ENCODE measurements around the gene GLRX5. TPM values are rescaled to one million over a fixed set of nuclear protein-coding genes. Genes with fewer than 3 reads are reported as not detected.

GLRX5 gene
- total RNA-seq, 1 experiment from 2014 or later = 62.2 TPM

DNA sequence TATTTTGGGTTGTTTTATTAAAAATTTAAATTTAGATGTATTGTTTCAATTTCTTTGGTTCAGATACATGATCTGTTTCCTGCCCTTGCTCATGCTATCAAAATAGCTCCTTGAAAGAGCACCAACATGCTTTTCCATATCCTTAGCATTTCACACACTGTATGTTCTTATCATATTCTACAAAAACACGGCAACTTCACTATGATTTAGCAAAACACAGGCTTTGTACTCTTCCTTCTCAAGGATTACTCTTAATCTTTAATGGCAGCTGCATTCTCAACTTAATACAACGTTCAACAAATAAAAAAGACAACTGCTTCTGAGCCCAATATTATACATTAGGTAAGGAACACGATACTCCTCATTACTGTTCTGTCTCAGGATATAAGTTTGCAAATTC, 2.9 kb upstream of the GLRX5 start:
- H4K8ac ChIP-seq (replicated peaks; ENCODE audit: insufficient read length, low read depth, low read length) = no peak overlapping the region

More for the DNA sequence above, 2.9 kb upstream of the GLRX5 start:
- H3K9ac ChIP-seq (ENCODE audit: extremely low read depth, insufficient read length, low read length) = no peak overlapping the region
- no peak overlapping the region for H3K4me2 ChIP-seq (ENCODE audit: insufficient read depth, insufficient read length, low read length)
- 0 out of 2 replicates have a peak, but pooled peaks cover 2% of the 10 kb centered on the region for H3K4me1 ChIP-seq (ENCODE audit: insufficient read depth, low read length)
- H2BK15ac ChIP-seq (ENCODE audit: low read depth, low read length) = no peak overlapping the region
- peaks cover 34% of the 10 kb centered on the region for H3K79me2 ChIP-seq (ENCODE audit: insufficient read depth, low read length)
- H4K5ac ChIP-seq (ENCODE audit: insufficient read length, low read depth, low read length) = no peak overlapping the region
- H3K23ac ChIP-seq (ENCODE audit: insufficient read length, low read depth, low read length) = no peak overlapping the region
- H2AFZ ChIP-seq (ENCODE audit: low read length) = no peak overlapping the region
- no peaks in the 10 kb centered on the region for H3K27me3 ChIP-seq (ENCODE audit: insufficient read depth, low read length)
- WGBS (ENCODE audit: extremely low coverage, insufficient read length, low lambda C conversion rate) = no CpG with 5 or more reads among the region's 3 CpGs
- H3K4me3 Mint-ChIP-seq = peak overlapping the region; percentile 95 to 99
- no peak overlapping the region for H2BK5ac ChIP-seq (ENCODE audit: insufficient read length, low read length)
- H3K27ac ChIP-seq (ENCODE audit: insufficient read length, low read depth, low read length) = no peak overlapping the region
- peaks cover 9% of the 10 kb centered on the region for H3K23me2 ChIP-seq (ENCODE audit: insufficient read length, low read depth, low read length, poor library complexity, severe bottlenecking)
- H4K91ac ChIP-seq (ENCODE audit: insufficient read length, low read depth, low read length) = no peak overlapping the region
- H3K56ac ChIP-seq (ENCODE audit: insufficient read length, low read depth, low read length) = no peak overlapping the region
- H2AK5ac ChIP-seq (ENCODE audit: insufficient read length, low read length) = no peak overlapping the region
- H3K4ac ChIP-seq (ENCODE audit: low read depth, low read length) = no peak overlapping the region
- no peak for DNase-seq
- H3K14ac ChIP-seq (ENCODE audit: insufficient read depth, low read length) = no peak overlapping the region
- peaks cover 4% of the 10 kb centered on the region for H3K79me1 ChIP-seq (ENCODE audit: insufficient read depth, low read depth, low read length, poor library complexity, severe bottlenecking)
- H3K36me3 Mint-ChIP-seq (ENCODE audit: insufficient read depth in 1 of 3, low read depth in 3 of 3) = peaks cover 12 to 22% (median 21%) of the 10 kb centered on the region in 3 experiments; a peak in 6 of 7 replicates
- H3K27me3 Mint-ChIP-seq (ENCODE audit: low read depth) = peaks cover 6% of the 10 kb centered on the region
- peaks cover 30 to 35% of the 10 kb centered on the region in 2 experiments for H3K4me1 Mint-ChIP-seq
- no peaks in the 10 kb centered on the region; a peak in 1 of 5 replicates for H3K9me3 Mint-ChIP-seq
- H2BK12ac ChIP-seq (ENCODE audit: insufficient read length, low read depth, low read length) = no peak overlapping the region
- H3T11ph ChIP-seq (ENCODE audit: low read length) = no peak overlapping the region
- TF ChIP-seq, protein P1, sequence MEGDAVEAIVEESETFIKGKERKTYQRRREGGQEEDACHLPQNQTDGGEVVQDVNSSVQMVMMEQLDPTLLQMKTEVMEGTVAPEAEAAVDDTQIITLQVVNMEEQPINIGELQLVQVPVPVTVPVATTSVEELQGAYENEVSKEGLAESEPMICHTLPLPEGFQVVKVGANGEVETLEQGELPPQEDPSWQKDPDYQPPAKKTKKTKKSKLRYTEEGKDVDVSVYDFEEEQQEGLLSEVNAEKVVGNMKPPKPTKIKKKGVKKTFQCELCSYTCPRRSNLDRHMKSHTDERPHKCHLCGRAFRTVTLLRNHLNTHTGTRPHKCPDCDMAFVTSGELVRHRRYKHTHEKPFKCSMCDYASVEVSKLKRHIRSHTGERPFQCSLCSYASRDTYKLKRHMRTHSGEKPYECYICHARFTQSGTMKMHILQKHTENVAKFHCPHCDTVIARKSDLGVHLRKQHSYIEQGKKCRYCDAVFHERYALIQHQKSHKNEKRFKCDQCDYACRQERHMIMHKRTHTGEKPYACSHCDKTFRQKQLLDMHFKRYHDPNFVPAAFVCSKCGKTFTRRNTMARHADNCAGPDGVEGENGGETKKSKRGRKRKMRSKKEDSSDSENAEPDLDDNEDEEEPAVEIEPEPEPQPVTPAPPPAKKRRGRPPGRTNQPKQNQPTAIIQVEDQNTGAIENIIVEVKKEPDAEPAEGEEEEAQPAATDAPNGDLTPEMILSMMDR (conservative IDR thresholded peaks at IDR 0.05) = no peak
- 0 out of 7 replicates have a peak overlapping the region, but pooled peaks of 1 of the 3 experiments have one; percentile 4 for H3K27ac Mint-ChIP-seq
- no peak overlapping the region for H2BK20ac ChIP-seq (ENCODE audit: low read depth, low read length, poor library complexity, severe bottlenecking)
- H3K18ac ChIP-seq (ENCODE audit: insufficient read length, low read depth, low read length) = no peak overlapping the region
- H2BK120ac ChIP-seq (ENCODE audit: low read depth, low read length, poor library complexity, severe bottlenecking) = no peak overlapping the region
- no peaks in the 10 kb centered on the region for H3K9me3 ChIP-seq (ENCODE audit: control insufficient read depth, low read depth, low read length)
- no peaks in the 10 kb centered on the region for H4K20me1 ChIP-seq (ENCODE audit: control insufficient read depth, insufficient read depth, insufficient read length)
